ENCODE data around the gene CHST14. TPM values are rescaled to one million over a fixed set of nuclear protein-coding genes. Genes with fewer than 3 reads are reported as not detected.
A peak's percentile ranks its signal among the peaks of the same experiment; 100 is the strongest.

The CHST14 gene
- total RNA-seq, 2 experiments from 2014 or later, result 4.3 to 5.1 TPM

- H3K27ac Mint-ChIP-seq, result no peak overlapping the region
- CTCF ChIA-PET, result interaction anchor here (1.9 to 12.3 kb wide), 3 partner anchors 9 to 87 kb away, joined by 7 to 205 read pairs (median 74); partner anchors contain the start of gene CCDC9B
- no peak overlapping the region for H3K4me3 Mint-ChIP-seq
- no peak for DNase-seq
- ATAC-seq, result no peak
- no peaks in the 10 kb centered on the region for H3K4me1 Mint-ChIP-seq (ENCODE audit: low read depth)
- no peaks in the 10 kb centered on the region for H3K27me3 Mint-ChIP-seq
- no peaks in the 10 kb centered on the region for H3K9me3 Mint-ChIP-seq
- TF ChIP-seq, protein P1, sequence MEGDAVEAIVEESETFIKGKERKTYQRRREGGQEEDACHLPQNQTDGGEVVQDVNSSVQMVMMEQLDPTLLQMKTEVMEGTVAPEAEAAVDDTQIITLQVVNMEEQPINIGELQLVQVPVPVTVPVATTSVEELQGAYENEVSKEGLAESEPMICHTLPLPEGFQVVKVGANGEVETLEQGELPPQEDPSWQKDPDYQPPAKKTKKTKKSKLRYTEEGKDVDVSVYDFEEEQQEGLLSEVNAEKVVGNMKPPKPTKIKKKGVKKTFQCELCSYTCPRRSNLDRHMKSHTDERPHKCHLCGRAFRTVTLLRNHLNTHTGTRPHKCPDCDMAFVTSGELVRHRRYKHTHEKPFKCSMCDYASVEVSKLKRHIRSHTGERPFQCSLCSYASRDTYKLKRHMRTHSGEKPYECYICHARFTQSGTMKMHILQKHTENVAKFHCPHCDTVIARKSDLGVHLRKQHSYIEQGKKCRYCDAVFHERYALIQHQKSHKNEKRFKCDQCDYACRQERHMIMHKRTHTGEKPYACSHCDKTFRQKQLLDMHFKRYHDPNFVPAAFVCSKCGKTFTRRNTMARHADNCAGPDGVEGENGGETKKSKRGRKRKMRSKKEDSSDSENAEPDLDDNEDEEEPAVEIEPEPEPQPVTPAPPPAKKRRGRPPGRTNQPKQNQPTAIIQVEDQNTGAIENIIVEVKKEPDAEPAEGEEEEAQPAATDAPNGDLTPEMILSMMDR (IDR thresholded peaks at IDR 0.05), result no peak
- no peaks in the 10 kb centered on the region for H3K36me3 Mint-ChIP-seq (ENCODE audit: low read depth)
- POLR2A ChIA-PET, result no interaction called here
- intact Hi-C loops (cut with micrococcal nuclease), result no loop called here
These were observed 43.6 kb upstream of the CHST14 start for GRCh38 chr15:40427188-40427587.

DNA sequence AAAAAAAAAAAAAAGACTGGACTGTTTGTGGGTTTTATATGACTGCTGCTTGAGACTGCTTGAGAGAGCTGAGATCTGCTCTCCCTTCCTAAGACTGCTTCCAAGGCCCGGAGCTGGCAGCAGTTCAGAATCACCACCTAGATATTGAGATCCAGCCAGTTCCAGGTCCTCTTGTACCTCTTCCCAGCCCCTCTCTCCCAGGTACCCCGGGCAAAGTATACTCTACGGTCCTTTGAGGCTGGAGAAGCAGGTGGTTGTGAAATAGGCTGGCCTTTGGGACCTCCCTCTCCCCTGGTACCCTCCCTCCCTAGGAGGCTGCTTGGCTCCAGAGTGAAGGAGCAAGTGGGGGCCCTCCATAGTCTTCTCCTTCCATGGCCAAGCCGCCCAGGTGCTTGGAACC is 42.6 kb upstream of the CHST14 start:
- Mint-ChIP-seq H3K9me3 (no peaks in the 10 kb centered on the region), H3K27ac (no peak overlapping the region), H3K27me3 (no peaks in the 10 kb centered on the region), H3K4me1 (ENCODE audit: low read depth) (no peaks in the 10 kb centered on the region), H3K4me3 (no peak overlapping the region), H3K36me3 (ENCODE audit: low read depth) (no peaks in the 10 kb centered on the region)
- TF ChIP-seq, protein P1 (IDR thresholded peaks at IDR 0.05), result no peak
- CTCF ChIA-PET, result interaction anchor here (1.0 kb wide), 1 partner anchor 105 kb away, joined by 3 read pairs; no protein-coding TSS in a partner anchor
- intact Hi-C loops (cut with micrococcal nuclease), result no loop called here
- no peak for ATAC-seq
- no peak for DNase-seq
- POLR2A ChIA-PET, result no interaction called here

- ATAC-seq (no peak), DNase-seq (no peak)
- H3K36me3 Mint-ChIP-seq (ENCODE audit: low read depth), result no peaks in the 10 kb centered on the region
- POLR2A ChIA-PET, result no interaction called here
- H3K9me3 Mint-ChIP-seq, result no peaks in the 10 kb centered on the region
- no peak overlapping the region for H3K4me3 Mint-ChIP-seq
- H3K27ac Mint-ChIP-seq, result no peak overlapping the region
- CTCF ChIA-PET, result interaction anchor here (1.0 kb wide), 1 partner anchor 106 kb away, joined by 3 read pairs; no protein-coding TSS in a partner anchor
- H3K27me3 Mint-ChIP-seq, result no peaks in the 10 kb centered on the region
- TF ChIP-seq, protein P1 (IDR thresholded peaks at IDR 0.05), result no peak
- intact Hi-C loops (cut with micrococcal nuclease), result no loop called here
- no peaks in the 10 kb centered on the region for H3K4me1 Mint-ChIP-seq (ENCODE audit: low read depth)
These were observed 41.6 kb upstream of the CHST14 start for GRCh38 chr15:40429068-40429710.

DNA sequence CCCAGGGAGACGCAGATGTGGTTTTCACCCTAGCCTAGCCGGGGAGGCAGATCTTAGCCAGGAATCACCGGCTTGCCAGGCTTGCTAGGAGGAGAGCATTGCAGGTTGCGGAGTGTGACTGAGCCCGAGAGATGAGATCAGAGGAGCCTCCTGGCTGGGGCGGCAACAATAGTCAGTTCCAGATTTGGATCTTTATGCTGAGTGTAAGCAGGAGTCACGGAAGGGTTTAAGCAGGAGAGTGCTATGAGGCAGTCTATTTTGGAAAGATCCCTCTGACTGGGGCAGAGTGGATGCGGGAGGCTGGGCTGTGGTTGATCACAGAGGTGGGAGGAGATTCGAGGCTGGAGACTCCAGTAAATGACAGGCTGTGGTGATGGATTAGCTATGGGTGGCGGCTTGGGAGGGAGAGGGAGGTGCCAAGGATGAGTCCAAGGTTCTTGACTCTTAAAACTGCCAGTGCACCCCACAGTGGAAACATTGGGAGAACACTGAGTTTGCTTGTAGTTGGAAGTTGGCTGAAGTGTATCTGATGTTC is 40.4 kb upstream of the CHST14 start:
- TF ChIP-seq, protein P1 (IDR thresholded peaks at IDR 0.05), result no peak
- no peaks in the 10 kb centered on the region for H3K9me3 Mint-ChIP-seq
- ChIA-PET CTCF (interaction anchor here (0.7 to 1.2 kb wide), 3 partner anchors 19 to 93 kb away, joined by 3 read pairs; no protein-coding TSS in a partner anchor), POLR2A (no interaction called here)
- intact Hi-C loops (cut with micrococcal nuclease), result no loop called here
- H3K27me3 Mint-ChIP-seq, result peaks cover 4% of the 10 kb centered on the region
- DNase-seq (no peak), ATAC-seq (no peak)
- H3K27ac Mint-ChIP-seq, result no peak overlapping the region
- H3K36me3 Mint-ChIP-seq (ENCODE audit: low read depth), result no peaks in the 10 kb centered on the region
- H3K4me3 Mint-ChIP-seq, result no peak overlapping the region
- no peaks in the 10 kb centered on the region for H3K4me1 Mint-ChIP-seq (ENCODE audit: low read depth)

DNA sequence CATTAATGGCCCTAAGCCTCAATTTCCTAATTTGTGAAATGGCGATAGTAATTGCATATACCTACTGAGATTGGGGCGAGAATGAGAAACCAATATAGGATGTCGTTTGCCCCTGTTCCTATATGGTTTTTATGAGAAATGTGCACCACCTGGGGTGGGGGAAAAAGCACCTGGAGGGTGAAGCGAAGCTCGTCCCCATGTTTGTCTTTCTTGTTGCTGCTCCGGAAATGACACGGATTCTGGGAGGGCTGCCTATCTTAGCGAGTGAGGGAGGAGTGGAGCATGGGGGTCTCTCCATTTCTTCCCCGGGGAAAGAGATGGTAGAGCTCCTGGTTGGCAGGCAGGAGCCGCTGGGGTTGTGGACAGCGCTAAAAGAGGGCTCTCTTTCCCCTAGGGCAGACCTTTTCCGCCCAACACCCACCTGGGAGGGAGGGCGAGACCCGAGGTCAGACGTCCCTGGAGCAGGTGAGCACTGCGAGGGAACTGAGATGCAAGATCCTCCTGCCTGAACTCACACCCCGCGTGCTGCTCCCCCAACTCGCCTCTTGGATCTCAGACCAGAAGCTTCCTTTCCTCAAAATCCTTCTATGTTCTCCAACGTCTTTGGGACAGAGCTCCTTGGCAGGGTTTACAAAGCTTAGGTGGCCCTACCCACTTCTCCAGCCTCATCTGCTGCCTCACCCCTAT is 35.6 kb upstream of the CHST14 start:
- CTCF ChIA-PET, result interaction anchor here (0.8 to 1.7 kb wide), 5 partner anchors 9 to 156 kb away, joined by 3 to 7 read pairs (median 4); no protein-coding TSS in a partner anchor
- H3K27me3 Mint-ChIP-seq, result peaks cover 39% of the 10 kb centered on the region
- ATAC-seq (no peak), DNase-seq (no peak)
- H3K27ac Mint-ChIP-seq, result no peak overlapping the region
- intact Hi-C loops (cut with micrococcal nuclease), result no loop called here
- POLR2A ChIA-PET, result interaction anchor here (1.0 to 1.2 kb wide), 3 partner anchors 14 to 31 kb away, joined by 3 read pairs; partner anchors contain the start of gene IVD
- peaks cover 21% of the 10 kb centered on the region for H3K4me1 Mint-ChIP-seq (ENCODE audit: low read depth)
- no peaks in the 10 kb centered on the region for H3K36me3 Mint-ChIP-seq (ENCODE audit: low read depth)
- no peaks in the 10 kb centered on the region for H3K9me3 Mint-ChIP-seq
- peak overlapping the region; percentile 29 for H3K4me3 Mint-ChIP-seq
- TF ChIP-seq, protein P1 (IDR thresholded peaks at IDR 0.05), result no peak

Measured in activated CD8-positive, alpha-beta T cell treated with anti-CD3 and anti-CD28 coated beads for 36 hours (primary cell).